Adrenal gland (tissue), 5 donors: ENCODE results near the gene KRT14.

Source experiments
- CTCF ChIP-seq, 6 experiments: fragments of 450-650 bp in 4 of 6; fragments of 200-600 bp in 2 of 6; sonication (generic) in 1 of 6; IDR thresholded peaks; 1 replicate in 5 of 6; 2 replicates in 1 of 6; pipeline versions ENCODE4 v1.5.1 to v1.8.0; 2016 to 2021; ENCODE audit warnings: antibody characterized with exemption in 6 of 6, mild to moderate bottlenecking in 2 of 6, moderate library complexity in 1 of 6
- POLR2A ChIP-seq, 2 donors: fragments of 450-650 bp; IDR thresholded peaks; one replicate each; pipeline ENCODE4 v1.6.1; 2017; ENCODE audit warnings: antibody characterized with exemption in 2 of 2, mild to moderate bottlenecking in 2 of 2, moderate library complexity in 1 of 2
- donor health status: DM: no; HTN: no; CAD: no.

DNA sequence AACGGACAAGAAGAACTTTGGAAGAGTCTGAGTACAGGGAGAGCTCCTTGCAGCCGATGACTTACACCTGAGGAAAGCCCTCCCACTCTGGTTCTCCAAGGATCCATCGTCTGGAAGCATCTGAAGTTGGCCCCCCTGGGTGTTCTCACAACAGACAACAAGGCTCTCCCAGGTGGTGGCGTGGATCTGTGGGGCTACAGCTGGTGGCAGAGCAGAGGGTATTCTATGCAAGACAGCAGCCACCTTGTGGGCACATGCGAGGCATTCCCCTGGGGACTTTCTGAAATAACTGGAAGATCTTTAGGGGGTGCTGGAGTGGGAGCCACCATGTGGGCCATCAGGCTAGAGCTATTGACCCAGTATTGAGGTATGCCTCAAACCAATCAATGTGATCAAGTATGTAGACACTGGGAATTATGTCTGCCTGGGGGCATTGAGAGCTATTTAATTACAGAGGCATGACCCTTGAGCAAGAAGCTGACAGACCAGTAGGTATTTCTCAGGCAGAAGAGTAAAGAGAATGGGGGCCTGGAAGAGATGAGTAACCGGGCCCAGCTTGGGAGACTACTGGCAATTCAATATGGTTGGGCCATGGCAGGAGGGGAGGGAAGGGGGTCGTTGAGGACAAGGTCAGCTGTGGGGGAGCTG lies 51.7 kb downstream of the KRT14 start:
- TF ChIP-seq CTCF (IDR thresholded peaks at IDR 0.05) (no peak), POLR2A (IDR thresholded peaks at IDR 0.05) (no peak)
